HG03354 (cell line): ENCODE results near the gene KCNQ1.
"Not testable (repeated sequence)": the region's sequence is repeated elsewhere in the genome, so short reads cannot be mapped to it uniquely, and the experiment has no call there.

Source experiments
- ATAC-seq: cut with Tn5 transposase; IDR thresholded peaks from one replicate; pipeline ENCODE4 v1.9.1; 2021; ENCODE audit warnings: mild to moderate bottlenecking; ENCODE audit not compliant: unreplicated experiment, poor library complexity, severe bottlenecking

The KCNQ1 gene

GRCh38 chr11:2468363-2469235 is 23.8 kb downstream of the KCNQ1 start:
- ATAC-seq = no peak

- no peak for ATAC-seq
Measured at GRCh38 chr11:2470495-2470894, 25.7 kb downstream of the KCNQ1 start.

- no peak for ATAC-seq
Measured at GRCh38 chr11:2471048-2471803, 26.4 kb downstream of the KCNQ1 start.

DNA sequence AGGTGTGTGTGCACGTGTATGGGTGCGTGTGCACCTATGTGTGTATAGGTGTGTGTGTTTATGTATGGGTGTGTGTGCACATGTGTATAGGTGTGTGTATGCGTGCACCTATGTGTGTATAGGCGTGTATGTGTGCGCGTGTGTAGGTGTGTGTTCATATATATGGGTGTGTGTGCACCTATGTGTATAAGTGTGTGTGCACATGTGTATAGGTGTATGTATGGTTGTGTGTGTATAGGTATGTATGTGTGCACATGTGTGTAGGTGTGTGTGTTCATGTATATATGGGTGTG is 26.9 kb downstream of the KCNQ1 start:
- ATAC-seq = no peak

DNA sequence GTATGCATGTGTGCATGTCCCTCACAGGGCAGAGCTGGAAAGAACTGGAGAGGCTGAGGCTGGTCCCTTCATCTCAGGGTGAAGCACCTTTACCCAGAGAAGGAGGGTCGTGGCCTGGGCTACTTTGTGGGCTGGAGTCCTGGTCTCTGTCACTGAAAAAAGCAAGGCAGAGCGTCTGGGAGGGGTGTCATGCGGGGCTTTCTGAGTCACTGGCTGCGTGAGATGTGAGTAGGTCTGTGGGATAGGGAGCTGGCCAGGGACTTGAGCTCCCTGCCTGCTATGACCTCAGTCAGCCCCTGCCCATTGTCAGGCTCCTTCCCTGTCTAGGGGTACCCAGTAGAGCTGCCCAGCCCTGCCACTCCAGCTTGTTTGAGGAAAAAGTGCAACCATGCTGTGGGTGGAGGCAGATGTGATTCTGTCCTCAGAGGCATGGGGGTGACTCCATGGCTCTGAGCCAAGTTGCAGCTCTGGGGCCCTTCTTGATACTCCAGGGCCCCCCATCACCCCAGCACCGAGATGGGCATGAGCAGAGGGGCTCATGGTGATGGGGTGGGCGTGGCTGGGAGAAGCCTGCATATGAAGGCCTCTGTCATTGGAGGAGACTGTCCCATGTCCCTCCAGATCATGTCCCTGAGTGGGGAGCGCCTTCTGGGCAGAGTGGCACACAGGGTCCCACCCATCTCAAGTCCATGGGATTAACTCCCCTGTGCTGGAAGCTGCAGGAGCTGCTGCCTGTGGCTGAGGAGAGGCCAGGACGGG is 27.8 kb downstream of the KCNQ1 start:
- ATAC-seq = no peak

DNA sequence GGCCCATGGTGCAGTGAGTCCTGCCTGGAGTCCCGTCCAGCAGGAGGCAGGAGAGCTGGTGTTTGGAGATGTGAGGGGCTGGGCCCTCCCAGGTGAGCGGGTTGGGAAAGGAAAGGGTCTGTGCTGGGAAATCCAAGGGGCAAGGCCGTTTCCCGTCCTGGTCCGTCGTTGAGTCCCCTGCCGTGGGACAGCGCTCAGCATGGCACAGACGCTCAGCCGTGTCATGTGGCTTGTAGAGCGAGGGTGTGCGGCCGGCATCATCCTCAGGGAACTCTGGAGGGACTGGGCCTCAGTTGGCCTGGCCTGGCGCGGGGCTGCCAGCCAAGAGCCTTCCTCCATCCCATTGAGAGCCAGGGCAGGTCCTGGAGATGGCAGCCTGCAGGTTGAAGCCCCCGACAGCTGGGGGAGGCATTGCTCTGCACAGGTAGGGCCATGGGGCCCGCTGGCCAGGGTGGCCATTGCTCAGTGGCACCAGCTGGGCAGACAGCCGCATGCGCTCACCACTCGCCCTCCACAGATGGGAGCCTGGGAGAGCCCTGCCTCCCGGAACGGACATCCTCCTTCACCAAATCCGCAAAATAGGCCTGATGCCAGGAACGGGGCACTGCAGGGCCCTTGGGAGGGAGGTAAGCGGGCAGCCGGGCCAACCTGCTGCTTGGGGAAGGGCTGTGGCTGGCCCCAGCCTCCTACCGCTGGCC is 28.7 kb downstream of the KCNQ1 start:
- ATAC-seq = no peak

GRCh38 chr11:2474059-2474901 is 29.5 kb downstream of the KCNQ1 start:
- ATAC-seq = no peak

- no peak for ATAC-seq
Measured at GRCh38 chr11:2475136-2475918, 30.5 kb downstream of the KCNQ1 start.

DNA sequence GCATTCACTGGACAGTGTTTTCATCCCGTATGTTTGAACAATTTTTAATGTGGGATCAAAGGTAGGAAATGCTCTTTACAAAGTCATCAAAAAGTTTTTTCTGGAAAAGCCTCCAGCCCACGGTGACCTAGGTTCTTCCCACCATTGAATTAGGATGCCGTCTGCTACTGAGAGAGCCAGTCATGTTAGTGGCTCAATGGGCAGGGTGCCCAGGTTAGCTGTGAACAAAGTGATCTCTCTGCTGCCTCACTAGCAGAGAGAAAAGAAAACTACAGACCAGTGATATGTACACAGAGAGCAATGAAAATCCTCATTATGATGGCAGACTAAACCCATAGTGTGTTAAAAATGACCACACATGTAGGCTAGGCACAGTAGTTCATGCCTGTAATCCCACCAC is 32.4 kb downstream of the KCNQ1 start:
- no peak for ATAC-seq

GRCh38 chr11:2477936-2478335 is 33.1 kb downstream of the KCNQ1 start:
- no peak for ATAC-seq

GRCh38 chr11:2480067-2480873 is 35.5 kb downstream of the KCNQ1 start:
- not testable (repeated sequence) for ATAC-seq

- no peak for ATAC-seq
Measured at GRCh38 chr11:2480874-2481220, 36.0 kb downstream of the KCNQ1 start.

GRCh38 chr11:2481253-2481652 is 36.4 kb downstream of the KCNQ1 start:
- no peak for ATAC-seq

DNA sequence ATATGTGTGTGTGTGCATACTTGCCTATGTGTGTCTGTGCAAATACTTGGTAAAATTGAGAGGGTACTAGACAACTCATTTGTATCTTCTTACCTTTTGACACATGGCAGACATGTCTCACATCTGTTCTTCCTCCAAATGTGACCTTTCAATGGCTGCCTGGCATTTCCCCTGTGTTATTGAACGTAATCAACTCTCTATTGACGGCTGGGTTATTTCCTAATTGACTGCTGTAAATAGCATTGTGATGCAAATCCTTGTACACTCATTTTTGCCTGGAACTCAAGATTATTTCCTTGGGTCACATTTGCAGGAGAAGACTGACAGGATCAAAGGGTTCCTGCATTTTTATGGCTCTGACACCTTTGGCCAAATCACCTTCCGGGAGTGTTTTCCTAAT is 37.4 kb downstream of the KCNQ1 start:
- ATAC-seq = no peak

DNA sequence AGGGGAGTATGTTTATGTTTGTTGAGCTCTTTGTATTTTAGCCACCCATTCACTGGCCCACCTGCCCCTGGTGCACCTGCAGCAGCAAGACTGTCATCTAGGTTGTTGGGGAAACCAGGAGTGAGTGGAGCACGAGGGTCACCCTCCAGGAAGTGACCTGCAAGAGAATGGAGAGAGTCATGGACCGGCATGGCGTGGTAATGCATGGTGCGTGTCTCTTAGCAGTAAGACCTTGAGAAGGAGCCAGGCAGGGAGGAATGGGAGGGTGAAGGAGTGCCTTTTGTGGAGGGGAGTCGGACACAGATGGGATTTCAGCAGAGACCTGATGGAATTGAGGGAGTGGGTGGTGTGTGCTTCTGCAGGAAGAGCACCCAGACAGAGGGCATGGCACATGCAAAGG is 37.9 kb downstream of the KCNQ1 start:
- no peak for ATAC-seq

DNA sequence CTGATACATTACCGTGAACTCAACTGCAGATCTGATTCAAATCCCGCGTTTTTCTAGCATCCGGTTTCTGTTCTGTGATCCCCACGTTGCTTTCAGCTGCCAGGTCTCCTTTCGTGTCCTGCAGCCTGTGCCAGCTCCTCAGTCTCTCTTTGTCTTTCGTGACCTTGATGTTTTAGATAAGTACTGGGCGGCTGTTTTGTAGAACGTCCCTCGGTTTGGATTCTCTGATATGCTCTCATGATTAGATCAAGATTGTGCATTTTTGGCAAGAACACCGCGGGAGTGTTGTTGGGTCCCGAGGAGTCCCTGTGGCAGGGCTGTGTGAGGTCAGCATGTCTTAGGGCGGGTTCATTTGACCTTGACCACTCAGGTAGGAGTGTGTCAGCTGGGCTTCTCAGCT is 38.6 kb downstream of the KCNQ1 start:
- ATAC-seq = no peak

- ATAC-seq = no peak
Measured at GRCh38 chr11:2484576-2485125, 39.8 kb downstream of the KCNQ1 start.
